Fibroblast of the conjunctiva (primary cell): ENCODE data around the gene TPMT.
"Not testable (repeated sequence)": the region's sequence is repeated elsewhere in the genome, so short reads cannot be mapped to it uniquely, and the experiment has no call there.

Experiments used
- DNase-seq: peaks from one replicate; pipeline ENCODE4 v3.0.0-alpha.2; 2010; ENCODE audit warnings: low read depth

TPMT gene

DNA sequence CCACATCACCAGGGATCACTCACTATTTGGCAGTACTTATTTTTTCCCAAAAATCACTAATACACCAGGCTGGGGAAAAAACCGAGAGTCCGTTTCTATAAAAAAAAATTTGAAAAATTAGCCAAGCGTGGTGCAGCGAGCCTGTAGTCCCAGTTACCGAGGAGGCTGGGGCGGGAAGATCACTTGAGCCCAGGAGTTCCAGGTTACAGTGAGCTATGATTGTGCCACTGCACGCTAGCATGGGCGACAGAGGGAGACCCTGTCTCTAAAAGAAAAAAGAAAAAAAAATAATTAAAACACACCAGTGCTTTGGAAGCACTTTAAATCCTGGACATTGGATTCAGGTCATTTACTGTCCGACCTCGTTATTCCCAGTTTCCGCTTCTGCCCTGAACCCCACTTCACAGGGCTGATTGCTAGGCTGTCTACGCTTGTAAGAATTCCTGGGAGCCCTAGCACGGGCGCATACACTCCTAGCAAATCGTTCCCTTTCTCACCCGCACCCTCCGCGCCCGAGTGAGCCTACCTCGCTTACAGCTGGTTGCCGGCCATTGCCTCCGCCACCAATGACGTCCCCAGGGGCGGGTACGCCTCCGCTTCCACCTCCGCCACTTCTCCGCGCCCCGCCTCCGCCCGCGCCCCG, at the start of gene TPMT:
Gene TPMT, minus strand, starts transcription at position 571 of the 643 bp plus-strand sequence. CDS start 5,950 bp downstream, outside the sequence.
- DNase-seq: no peak

GRCh38 chr6:18203786-18204185, 48.9 kb upstream of the TPMT start:
- no peak for DNase-seq

DNA sequence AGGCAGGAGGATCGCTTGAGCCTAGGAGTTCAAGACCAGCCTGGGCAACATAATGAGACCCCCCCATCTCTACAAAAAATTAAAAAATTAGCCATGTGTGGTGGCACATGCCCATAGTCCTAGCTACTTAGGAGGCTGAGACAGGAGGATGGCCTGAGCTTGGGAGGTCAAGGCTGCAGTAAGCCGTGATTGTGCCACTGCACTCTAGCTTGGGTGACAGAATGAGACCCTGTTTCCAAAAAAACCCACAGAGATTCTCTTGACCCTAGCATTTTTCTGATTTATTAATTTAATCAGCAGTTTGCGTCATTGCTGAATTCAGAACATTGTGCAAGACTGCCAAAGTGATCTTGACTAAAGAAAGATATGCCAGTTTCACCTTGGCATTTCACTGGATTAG, 37.1 kb upstream of the TPMT start:
- no peak for DNase-seq

DNA sequence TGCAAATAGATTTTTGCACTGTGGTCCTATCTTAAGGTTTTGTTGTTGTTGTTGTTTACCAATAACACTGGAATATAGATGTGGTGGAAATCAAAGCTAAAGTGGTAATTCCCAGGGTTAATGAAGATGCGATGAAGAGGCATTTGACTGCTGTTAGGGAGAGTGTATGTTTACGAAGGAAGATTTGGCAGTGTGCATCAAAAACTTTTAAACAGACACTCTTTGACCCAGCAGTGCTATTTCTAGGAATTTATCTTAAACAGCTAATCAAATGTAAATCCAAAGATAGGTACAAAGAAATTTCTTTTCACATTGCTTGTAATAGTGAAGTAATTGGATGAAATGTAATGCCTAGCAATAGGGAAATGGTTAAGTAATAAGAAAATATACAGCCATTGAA, 34.3 kb upstream of the TPMT start:
- no peak for DNase-seq

DNA sequence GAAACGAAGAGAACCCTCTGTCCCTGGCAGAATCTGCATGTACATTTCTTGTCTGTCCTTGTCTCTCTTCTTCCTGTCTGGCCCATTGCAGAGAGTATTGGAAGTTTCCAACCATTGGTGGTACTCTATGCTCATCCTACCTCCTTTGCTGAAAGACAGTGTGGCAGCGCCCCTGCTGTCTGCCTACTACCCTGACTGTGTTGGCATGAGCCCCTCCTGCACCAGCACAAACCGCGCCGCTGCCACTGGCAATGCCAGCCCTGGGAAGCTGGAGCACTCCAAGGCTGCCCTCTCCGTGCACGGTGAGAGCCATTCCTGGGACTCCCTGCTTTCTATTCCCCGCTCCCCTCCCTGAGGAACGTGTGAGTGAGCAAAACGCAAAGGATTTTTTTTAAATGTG, 32.8 kb upstream of the TPMT start:
- no peak for DNase-seq

DNA sequence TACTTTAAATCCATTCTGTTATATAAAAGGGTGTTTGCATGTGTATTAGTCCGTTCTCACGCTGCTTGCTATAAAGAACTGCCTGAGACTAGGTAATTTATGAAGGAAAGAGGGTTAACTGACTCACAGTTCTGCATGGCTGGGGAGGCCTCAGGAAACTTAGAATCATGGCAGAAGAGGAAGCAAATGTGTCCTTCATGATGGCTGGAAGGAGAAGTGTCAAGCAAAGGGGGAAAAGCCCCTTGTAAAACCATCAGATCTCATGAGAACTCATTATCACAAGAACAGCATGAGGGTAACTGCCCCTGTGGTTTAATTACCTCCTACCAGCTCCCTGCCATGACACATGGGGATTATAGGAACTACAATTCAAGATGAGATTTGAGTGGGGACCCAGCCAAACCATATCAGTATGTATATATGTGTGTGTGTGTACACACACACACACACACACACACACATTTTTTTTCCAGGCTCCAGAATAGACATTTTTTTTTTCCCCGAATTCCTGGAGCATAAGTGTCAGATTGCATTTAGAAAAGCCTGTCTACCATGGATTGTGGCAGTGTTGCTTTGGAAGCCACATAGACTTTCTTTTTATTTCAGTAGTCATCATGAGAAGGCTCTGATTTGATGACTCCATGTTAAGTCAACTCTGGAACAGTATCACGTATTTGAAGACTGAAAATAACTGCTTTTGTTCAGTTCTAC, 31.8 kb upstream of the TPMT start:
- DNase-seq: no peak

DNA sequence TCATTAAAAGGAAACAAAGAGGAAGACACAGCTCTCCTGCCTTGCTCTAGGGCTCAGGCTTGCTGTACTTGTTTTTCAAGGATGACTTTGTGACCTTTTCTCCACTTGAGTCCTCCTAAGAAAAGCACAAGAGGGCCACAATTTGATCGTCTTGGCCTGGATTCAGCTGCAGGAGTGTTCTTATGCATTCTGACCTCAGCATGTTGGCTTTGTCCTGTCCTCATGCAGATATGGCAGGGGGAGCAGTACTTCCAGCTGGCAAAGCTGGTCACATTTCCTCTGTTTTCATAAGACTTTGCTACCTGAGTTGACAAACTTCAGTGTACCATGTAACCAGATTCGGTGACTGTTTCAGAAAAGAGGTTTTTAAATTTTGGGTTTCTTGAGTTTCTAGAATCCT, 31.2 kb upstream of the TPMT start:
- no peak for DNase-seq

- no peak for DNase-seq
Observed at GRCh38 chr6:18185624-18186023, 30.7 kb upstream of the TPMT start.

- DNase-seq: peak; percentile 5
Observed at GRCh38 chr6:18183766-18184165, 28.9 kb upstream of the TPMT start.

DNA sequence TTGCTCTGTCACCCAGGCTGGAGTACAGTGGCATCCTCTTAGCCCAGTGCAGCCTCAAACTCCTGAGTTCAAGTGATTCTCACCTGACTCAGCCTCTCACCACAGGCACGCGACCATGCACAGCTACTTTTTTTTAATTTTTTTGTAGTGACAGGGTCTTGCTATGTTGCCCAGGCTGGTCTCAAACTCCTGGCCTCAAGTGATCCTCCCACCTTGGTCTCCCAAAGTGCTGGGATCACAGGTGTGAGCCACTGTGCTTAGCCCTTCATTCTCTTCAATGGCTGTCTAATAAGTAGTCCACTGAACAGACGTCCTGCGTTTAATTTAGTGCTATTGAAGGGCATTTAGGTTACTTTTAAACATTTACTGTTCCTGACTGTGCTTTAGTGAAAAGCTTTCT, 27.7 kb upstream of the TPMT start:
- no peak for DNase-seq

- DNase-seq: no peak
Observed at GRCh38 chr6:18179770-18180356, 25.0 kb upstream of the TPMT start.

DNA sequence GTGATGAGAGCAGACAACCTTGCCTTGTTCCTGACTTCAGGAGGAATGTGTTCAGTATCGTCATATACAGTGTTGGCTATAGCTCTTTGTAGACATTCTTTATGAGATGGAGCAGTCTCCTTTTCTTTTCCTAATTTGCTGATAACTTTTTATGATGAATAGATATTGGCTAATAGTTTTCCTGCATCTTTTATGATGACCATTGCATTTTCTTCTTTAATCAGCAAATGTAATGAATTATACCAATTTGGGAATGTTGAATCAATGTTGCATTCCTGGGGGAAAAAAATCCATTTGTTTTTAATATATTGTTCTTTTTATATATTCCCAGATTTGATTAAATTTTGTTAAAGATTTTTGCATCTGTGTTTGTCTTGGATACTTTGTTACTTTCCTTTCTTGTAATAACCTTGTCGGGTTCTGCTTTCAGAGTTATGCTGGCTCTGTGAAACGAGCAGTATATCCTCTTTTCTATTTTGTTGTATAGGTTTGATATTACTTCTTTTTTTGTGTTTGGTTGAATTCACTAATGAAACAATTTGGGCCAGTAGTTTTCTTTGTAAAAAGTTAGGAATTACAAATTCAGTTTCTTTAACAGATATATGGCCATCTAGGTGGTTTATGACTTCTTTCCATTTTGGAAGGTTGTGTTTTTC, 24.2 kb upstream of the TPMT start:
- no peak for DNase-seq

- DNase-seq: no peak
Observed at GRCh38 chr6:18177286-18177965, 22.5 kb upstream of the TPMT start.

GRCh38 chr6:18176198-18176597, 21.3 kb upstream of the TPMT start:
- not testable (repeated sequence) for DNase-seq

DNA sequence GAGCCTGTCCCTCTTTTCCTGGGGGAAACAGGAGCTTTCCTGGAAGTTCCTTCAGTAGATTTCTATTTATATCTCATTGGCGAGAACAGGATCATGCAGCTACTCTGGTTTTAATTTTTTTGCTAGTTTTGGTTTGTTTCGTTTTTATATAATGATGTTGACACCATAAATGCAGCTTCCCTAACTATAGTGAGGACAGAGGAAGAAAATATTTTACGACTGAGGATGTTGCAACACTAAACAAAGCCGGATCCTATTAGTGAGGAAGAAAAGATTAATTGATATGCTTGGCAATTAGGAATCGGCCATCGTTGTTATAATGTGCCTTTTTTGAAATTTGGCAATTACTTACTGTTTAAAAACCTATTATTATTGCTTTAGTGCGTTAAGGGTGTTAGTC, 17.0 kb upstream of the TPMT start:
- no peak for DNase-seq

GRCh38 chr6:18168264-18168663, 13.4 kb upstream of the TPMT start:
- no peak for DNase-seq

- no peak for DNase-seq
Observed at GRCh38 chr6:18166312-18167036, 11.6 kb upstream of the TPMT start.

DNA sequence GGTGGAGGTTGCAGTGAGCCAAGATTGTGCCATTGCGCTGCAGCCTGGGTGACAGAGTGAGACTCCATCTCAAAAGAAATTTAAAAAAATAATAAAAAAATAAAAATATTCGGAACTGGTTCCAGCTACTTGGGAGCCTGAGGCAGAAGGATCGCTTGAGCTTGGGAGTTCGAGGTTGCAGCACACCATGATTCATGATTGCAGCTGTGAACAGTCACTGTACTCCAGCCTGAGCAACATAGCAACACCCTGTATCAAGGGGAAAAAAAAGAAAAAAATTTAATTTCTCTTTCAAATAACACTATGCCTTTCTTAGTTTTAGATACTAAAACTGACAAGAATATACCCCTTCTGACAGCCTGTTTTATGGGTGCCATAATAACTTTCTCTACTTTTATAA, 10.9 kb upstream of the TPMT start:
- no peak for DNase-seq

DNA sequence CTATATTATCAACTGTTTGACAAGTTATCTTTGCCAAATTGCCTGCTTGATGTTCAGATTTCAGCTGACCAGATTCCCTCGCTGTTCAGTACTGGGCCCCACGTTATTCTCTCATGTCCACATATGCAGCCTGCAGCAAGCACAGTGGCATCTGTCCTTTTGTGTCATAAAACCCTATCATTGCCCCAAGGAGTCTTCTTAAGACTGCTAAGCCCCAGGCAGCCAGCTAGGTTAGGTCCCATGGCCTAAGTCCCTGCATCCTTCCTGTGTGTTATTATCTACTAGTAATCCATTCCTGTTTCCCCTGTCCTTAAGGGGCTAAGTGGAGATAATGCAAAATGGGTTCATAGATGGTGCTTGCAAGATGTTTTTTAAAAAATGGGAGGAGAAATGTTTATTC, 7.5 kb upstream of the TPMT start:
- no peak for DNase-seq

DNA sequence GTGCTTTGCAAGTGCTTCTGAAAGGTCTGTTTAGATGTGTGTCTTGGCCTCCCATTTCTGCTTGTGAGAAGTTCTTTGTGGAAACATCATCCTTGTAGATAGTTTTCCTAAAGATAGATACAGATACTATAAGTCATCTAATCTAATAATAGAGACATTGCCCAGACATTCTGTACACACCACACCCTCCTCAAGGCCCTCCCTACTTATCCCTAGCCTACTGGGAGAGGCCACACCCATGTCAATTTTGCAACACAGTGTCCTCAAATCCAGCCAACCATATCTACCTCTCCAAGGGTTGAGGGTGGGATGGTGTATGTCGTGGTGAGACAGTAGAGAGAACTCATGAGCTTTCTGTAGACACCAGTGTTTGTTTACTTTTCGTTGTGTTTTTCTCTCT, 6.6 kb upstream of the TPMT start:
- no peak for DNase-seq

GRCh38 chr6:18160911-18161310, 6.0 kb upstream of the TPMT start:
- no peak for DNase-seq
